ENCODE data around the gene ZNF485. TPM values are rescaled to one million over a fixed set of nuclear protein-coding genes. Genes with fewer than 3 reads are reported as not detected.
A peak's percentile ranks its signal among the peaks of the same experiment; 100 is the strongest.

Gene ZNF485
- polyA plus RNA-seq, 3 donors = 0.19 to 0.79 (median 0.27) TPM

GRCh38 chr10:43649185-43649523 is 42.9 kb downstream of the ZNF485 start:
- H3K27ac Mint-ChIP-seq = peak overlapping the region in 3 of 7 donors; percentile 10 to 77 (median 39)
- Histone ChIP-seq H3K27ac (ENCODE audit: low read depth in 1 of 2, low read length in 2 of 2) (no peak overlapping the region), H4K20me1 (ENCODE audit: insufficient read depth, low read length) (no peaks in the 10 kb centered on the region), H3K4me1 (ENCODE audit: control insufficient read depth in 1 of 2, insufficient read depth in 2 of 2, low read length in 2 of 2) (peaks cover 10 to 17% of the 10 kb centered on the region in 2 donors), H3K79me2 (ENCODE audit: insufficient read depth, low read length) (no peaks in the 10 kb centered on the region), H3K9ac (ENCODE audit: insufficient read depth, low read length, poor library complexity, severe bottlenecking) (peak overlapping the region; percentile 86), H2AFZ (ENCODE audit: insufficient read depth, low read depth, low read length, poor library complexity, severe bottlenecking) (peak overlapping the region; percentile 96), H3K9me3 (replicated peaks in 1 of 2; ENCODE audit: control insufficient read depth in 1 of 2, insufficient read depth in 1 of 2, low read length in 2 of 2) (peaks cover 13 to 27% of the 10 kb centered on the region in 2 donors), H3K4me3 (replicated peaks in 1 of 3; ENCODE audit: low read depth in 2 of 3, low read length in 3 of 3) (peak overlapping the region; percentile 62 to 88 (median 83)), H3K27me3 (ENCODE audit: control insufficient read depth in 2 of 2, insufficient read depth in 2 of 2, low read length in 2 of 2) (no peaks in the 10 kb centered on the region), H3K4me2 (replicated peaks; ENCODE audit: extremely low read depth, low read length, poor library complexity, severe bottlenecking) (peak overlapping the region; percentile 79), H3K36me3 (replicated peaks in 1 of 2; ENCODE audit: control insufficient read depth in 1 of 2, insufficient read depth in 2 of 2, low read length in 2 of 2) (peaks cover 17 to 22% of the 10 kb centered on the region in 2 donors)
- H3K4me1 Mint-ChIP-seq = peaks cover 14% of the 10 kb centered on the region
- intact Hi-C loops (cut with micrococcal nuclease) = loop anchor here (10.0 kb wide), 1 partner anchor 1094 kb away; no protein-coding TSS in a partner anchor
- H3K9me3 Mint-ChIP-seq = peaks cover 20 to 35% (median 28%) of the 10 kb centered on the region in 7 donors
- DNase-seq = no peak
- WGBS (ENCODE audit: insufficient coverage) = 11% methylated on average over 9 of the region's 14 CpGs
- peak overlapping the region; percentile 93 to 96 for H3K4me3 Mint-ChIP-seq
- H3K36me3 Mint-ChIP-seq = peaks cover 23 to 27% of the 10 kb centered on the region in 2 donors
- TF ChIP-seq CTCF (IDR thresholded peaks at IDR 0.05) = no peak
- peaks cover 8 to 12% (median 8%) of the 10 kb centered on the region in 3 donors for H3K27me3 Mint-ChIP-seq (ENCODE audit: low read depth in 3 of 3)

DNA sequence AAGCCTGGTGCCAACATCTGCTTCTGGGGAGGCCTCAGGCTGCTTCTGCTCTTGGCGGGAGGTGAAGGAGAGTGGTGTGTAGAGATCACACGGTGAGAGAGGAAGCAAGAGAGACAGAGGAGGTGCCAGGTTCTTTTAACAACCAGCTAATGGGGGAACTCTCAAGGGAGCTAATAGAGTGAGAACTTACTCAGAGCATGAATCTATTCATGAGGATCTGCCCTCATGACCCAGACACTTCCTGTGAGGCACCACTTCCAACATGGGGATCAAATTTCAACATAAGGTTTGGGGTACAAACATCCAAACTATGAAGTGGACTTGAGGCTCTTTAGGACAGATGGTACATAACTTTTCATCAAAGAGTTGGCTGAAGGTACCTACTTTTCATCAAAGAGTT is 47.5 kb downstream of the ZNF485 start:
- Histone ChIP-seq H3K27ac (ENCODE audit: low read depth in 1 of 2, low read length in 2 of 2) (no peak overlapping the region), H3K79me2 (ENCODE audit: insufficient read depth, low read length) (no peaks in the 10 kb centered on the region), H4K20me1 (ENCODE audit: insufficient read depth, low read length) (no peaks in the 10 kb centered on the region), H3K9ac (ENCODE audit: insufficient read depth, low read length, poor library complexity, severe bottlenecking) (no peak overlapping the region), H3K9me3 (replicated peaks in 1 of 2; ENCODE audit: control insufficient read depth in 1 of 2, insufficient read depth in 1 of 2, low read length in 2 of 2) (no peaks in the 10 kb centered on the region), H3K36me3 (replicated peaks in 1 of 2; ENCODE audit: control insufficient read depth in 1 of 2, insufficient read depth in 2 of 2, low read length in 2 of 2) (no peaks in the 10 kb centered on the region), H3K27me3 (ENCODE audit: control insufficient read depth in 2 of 2, insufficient read depth in 2 of 2, low read length in 2 of 2) (no peaks in the 10 kb centered on the region), H3K4me1 (ENCODE audit: control insufficient read depth in 1 of 2, insufficient read depth in 2 of 2, low read length in 2 of 2) (peaks cover 5 to 7% of the 10 kb centered on the region in 2 donors), H3K4me2 (replicated peaks; ENCODE audit: extremely low read depth, low read length, poor library complexity, severe bottlenecking) (no peak overlapping the region), H2AFZ (ENCODE audit: insufficient read depth, low read depth, low read length, poor library complexity, severe bottlenecking) (no peak overlapping the region), H3K4me3 (replicated peaks in 1 of 3; ENCODE audit: low read depth in 2 of 3, low read length in 3 of 3) (no peak overlapping the region)
- no peak for TF ChIP-seq CTCF (IDR thresholded peaks at IDR 0.05)
- H3K36me3 Mint-ChIP-seq = no peaks in the 10 kb centered on the region
- no peak overlapping the region for H3K4me3 Mint-ChIP-seq
- intact Hi-C loops (cut with micrococcal nuclease) = no loop called here
- DNase-seq = no peak
- H3K27me3 Mint-ChIP-seq (ENCODE audit: low read depth in 3 of 3) = peaks cover 8 to 18% (median 12%) of the 10 kb centered on the region in 3 donors
- 90% methylated on average over 1 of the region's 2 CpGs for WGBS (ENCODE audit: insufficient coverage)
- H3K9me3 Mint-ChIP-seq = peaks cover 0 to 6% (median 2%) of the 10 kb centered on the region in 7 donors
- H3K27ac Mint-ChIP-seq = no peak overlapping the region
- peaks cover 6% of the 10 kb centered on the region for H3K4me1 Mint-ChIP-seq

All from CD14-positive monocyte (primary cell).